PC-3 (cell line): ENCODE data around the gene DGKB. TPM values are rescaled to one million over a fixed set of nuclear protein-coding genes. Genes with fewer than 3 reads are reported as not detected.

Experiments used
- ATAC-seq: fragments of 200-7000 bp; cut with Tn5 transposase; 2 replicates; pipeline ENCODE4 v1.9.1; 2020; ENCODE audit warnings: mild to moderate bottlenecking, moderate library complexity
- BruUV-seq: library from RNA; stranded (reverse); fragments of 400-500 nt; replicated peaks from 2 replicates; lab custom pipeline; 2021; lab: Mats Ljungman, UMichigan
- CTCF ChIA-PET: fragments of 300-600 bp; sonication (Branson Sonifier 250); formaldehyde crosslinking; loops from one replicate; lab custom pipeline; 2022; ENCODE audit warnings: antibody characterized with exemption; lab: Charles Lee
- POLR2A ChIA-PET: fragments of 300-600 bp; sonication (Branson Sonifier 250); formaldehyde crosslinking; loops from one replicate; lab custom pipeline; 2022; ENCODE audit warnings: antibody characterized with exemption; ENCODE audit not compliant: unreplicated experiment; lab: Charles Lee
- DNase-seq: peaks from one replicate; pipeline ENCODE4 v3.0.0-alpha.2; 2015
- H2AFZ ChIP-seq: fragments of 300-600 bp; sonication (generic); 2 replicates; pipeline ENCODE4 v1.6.0; 2016; ENCODE audit warnings: antibody characterized with exemption, low read length
- H3F3A ChIP-seq: fragments of 300-600 bp; sonication (generic); one replicate; pipeline ENCODE4 v1.6.0; 2017; ENCODE audit warnings: antibody characterized with exemption, low read length, control low read depth, mild to moderate bottlenecking; ENCODE audit not compliant: unreplicated experiment
- H3K27ac ChIP-seq: fragments of 300-600 bp; sonication (generic); 2 replicates; pipeline ENCODE4 v1.5.1; 2016; ENCODE audit warnings: mild to moderate bottlenecking, low read length
- H3K27me3 ChIP-seq: fragments of 300-600 bp; sonication (generic); 2 replicates; pipeline ENCODE4 v1.6.1; 2016; ENCODE audit warnings: low read length, mixed read lengths
- H3K36me3 ChIP-seq: fragments of 300-600 bp; sonication (generic); 2 replicates; pipeline ENCODE4 v1.6.1; 2016; ENCODE audit warnings: low read depth, mixed run types, low read length, mixed read lengths
- H3K4me1 ChIP-seq: fragments of 300-600 bp; sonication (generic); 2 replicates; pipeline ENCODE4 v1.5.1; 2016; ENCODE audit warnings: low read length; ENCODE audit not compliant: insufficient read depth
- H3K4me2 ChIP-seq: fragments of 300-600 bp; sonication (generic); 2 replicates; pipeline ENCODE4 v1.6.0; 2016; ENCODE audit warnings: low read length
- H3K4me3 ChIP-seq: fragments of 300-600 bp; sonication (generic); 2 replicates; pipeline ENCODE4 v1.5.1; 2016; ENCODE audit warnings: mild to moderate bottlenecking, low read length, mixed read lengths
- H3K79me2 ChIP-seq: fragments of 300-600 bp; sonication (generic); 2 replicates; pipeline ENCODE4 v1.6.1; 2017; ENCODE audit warnings: low read length, mixed read lengths
- H3K9ac ChIP-seq: fragments of 300-600 bp; sonication (generic); 2 replicates; pipeline ENCODE4 v1.6.0; 2016; ENCODE audit warnings: mild to moderate bottlenecking, low read length
- H3K9me2 ChIP-seq: fragments of 300-600 bp; sonication (generic); replicated peaks from 2 replicates; pipeline ENCODE4 v1.6.1; 2016; ENCODE audit warnings: mixed run types, low read length, mixed read lengths
- H3K9me3 ChIP-seq: fragments of 300-600 bp; sonication (generic); 2 replicates; pipeline ENCODE4 v1.6.1; 2016; ENCODE audit warnings: low read length, mixed read lengths
- H4K20me1 ChIP-seq: fragments of 300-600 bp; sonication (generic); 2 replicates; pipeline ENCODE4 v1.6.1; 2016; ENCODE audit warnings: low read length, mixed read lengths
- EZH2 ChIP-seq: fragments of 300-600 bp; sonication (generic); IDR thresholded peaks from one replicate; pipeline ENCODE4 v1.6.1; 2017; ENCODE audit warnings: antibody characterized with exemption, mild to moderate bottlenecking, low read length; ENCODE audit not compliant: unreplicated experiment
- EZH2phosphoT487 ChIP-seq: fragments of 300-600 bp; sonication (generic); IDR thresholded peaks from 2 replicates; pipeline ENCODE4 v1.6.1; 2018; ENCODE audit warnings: mild to moderate bottlenecking, antibody characterized with exemption, low read length, borderline replicate concordance
- intact Hi-C: fragments of 100-400 bp; cut with micrococcal nuclease; formaldehyde crosslinking; loops from 2 replicates; pipeline ENCODE4 v1.9.0; 2023
- total RNA-seq: library from RNA; depleted of rRNA; stranded (reverse); fragments of >200 nt; gene quantifications from 2 replicates; pipeline ENCODE4 v1.2.3, GENCODE V29; 2014
- TF ChIP-seq, protein P1 (sequence below): fragments of 300-600 bp; sonication (generic); conservative IDR thresholded peaks from 2 replicates; pipeline ENCODE4 v1.5.1; 2017; ENCODE audit warnings: antibody characterized with exemption, low read depth, mild to moderate bottlenecking, low read length

The DGKB gene
- total RNA-seq, 1 experiment from 2014 or later = 0.15 TPM

DNA sequence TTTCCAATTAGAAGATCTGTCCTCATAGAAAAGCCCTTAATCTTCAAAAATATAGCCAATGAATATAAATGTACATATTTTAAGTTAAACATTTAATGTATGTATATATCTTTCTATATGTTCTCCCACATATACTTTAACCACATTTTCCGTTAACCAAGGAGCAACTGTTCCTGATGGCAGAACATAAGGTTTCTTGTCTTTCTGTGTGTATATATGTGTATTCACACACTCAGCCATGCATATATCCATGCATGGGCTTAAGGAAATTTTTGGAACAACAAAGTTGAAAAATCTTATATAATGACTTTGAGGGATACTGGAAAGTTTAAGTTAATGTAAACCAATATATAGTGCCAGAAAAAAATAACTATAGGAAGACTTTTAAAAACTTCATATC, 274.0 kb downstream of the DGKB start:
- ChIA-PET POLR2A (no interaction called here), CTCF (no interaction called here)
- Histone ChIP-seq H3K27me3 (no peaks in the 10 kb centered on the region), H3K9me3 (no peaks in the 10 kb centered on the region), H3K9ac (no peak overlapping the region), H2AFZ (no peak overlapping the region), H3K4me1 (no peaks in the 10 kb centered on the region), H3K9me2 (no peaks in the 10 kb centered on the region), H4K20me1 (no peaks in the 10 kb centered on the region), H3K4me2 (no peak overlapping the region), H3F3A (no peaks in the 10 kb centered on the region), H3K79me2 (no peaks in the 10 kb centered on the region), H3K36me3 (no peaks in the 10 kb centered on the region), H3K27ac (no peak overlapping the region), H3K4me3 (no peak overlapping the region)
- TF ChIP-seq EZH2 = no peak
- no peak for TF ChIP-seq EZH2phosphoT487
- TF ChIP-seq, protein P1, sequence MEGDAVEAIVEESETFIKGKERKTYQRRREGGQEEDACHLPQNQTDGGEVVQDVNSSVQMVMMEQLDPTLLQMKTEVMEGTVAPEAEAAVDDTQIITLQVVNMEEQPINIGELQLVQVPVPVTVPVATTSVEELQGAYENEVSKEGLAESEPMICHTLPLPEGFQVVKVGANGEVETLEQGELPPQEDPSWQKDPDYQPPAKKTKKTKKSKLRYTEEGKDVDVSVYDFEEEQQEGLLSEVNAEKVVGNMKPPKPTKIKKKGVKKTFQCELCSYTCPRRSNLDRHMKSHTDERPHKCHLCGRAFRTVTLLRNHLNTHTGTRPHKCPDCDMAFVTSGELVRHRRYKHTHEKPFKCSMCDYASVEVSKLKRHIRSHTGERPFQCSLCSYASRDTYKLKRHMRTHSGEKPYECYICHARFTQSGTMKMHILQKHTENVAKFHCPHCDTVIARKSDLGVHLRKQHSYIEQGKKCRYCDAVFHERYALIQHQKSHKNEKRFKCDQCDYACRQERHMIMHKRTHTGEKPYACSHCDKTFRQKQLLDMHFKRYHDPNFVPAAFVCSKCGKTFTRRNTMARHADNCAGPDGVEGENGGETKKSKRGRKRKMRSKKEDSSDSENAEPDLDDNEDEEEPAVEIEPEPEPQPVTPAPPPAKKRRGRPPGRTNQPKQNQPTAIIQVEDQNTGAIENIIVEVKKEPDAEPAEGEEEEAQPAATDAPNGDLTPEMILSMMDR = no peak
- BruUV-seq = no TSS peak
- no peak for ATAC-seq
- intact Hi-C loops = no loop called here
- no peak for DNase-seq

DNA sequence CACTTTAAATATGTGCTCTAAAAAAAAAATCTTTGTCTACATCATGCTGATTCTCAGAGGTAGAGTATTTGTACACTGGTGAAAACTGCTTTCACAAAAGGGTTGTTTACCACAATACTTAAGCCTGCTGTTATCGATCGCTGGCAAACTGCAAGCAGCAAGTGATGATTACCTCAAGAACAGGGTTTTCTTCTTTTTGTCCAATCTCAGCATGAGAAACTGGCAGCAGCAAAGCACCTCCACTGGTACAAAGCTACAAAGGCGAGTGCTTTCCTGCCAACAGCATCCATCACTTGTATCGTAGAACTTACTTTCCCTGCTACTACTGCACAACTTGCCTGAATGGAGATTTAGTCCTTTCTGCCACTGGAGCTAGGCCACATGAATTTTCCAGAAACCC, 276.5 kb downstream of the DGKB start:
- no TSS peak for BruUV-seq
- H3K9me3 ChIP-seq = no peaks in the 10 kb centered on the region
- H2AFZ ChIP-seq = no peak overlapping the region
- no peak overlapping the region for H3K27ac ChIP-seq
- H3K9ac ChIP-seq = no peak overlapping the region
- H3K4me3 ChIP-seq = no peak overlapping the region
- ATAC-seq (no peak), DNase-seq (no peak)
- H3K4me1 ChIP-seq = no peaks in the 10 kb centered on the region
- H3K27me3 ChIP-seq = no peaks in the 10 kb centered on the region
- no peaks in the 10 kb centered on the region for H4K20me1 ChIP-seq
- intact Hi-C loops = no loop called here
- no peaks in the 10 kb centered on the region for H3K79me2 ChIP-seq
- H3K9me2 ChIP-seq = no peaks in the 10 kb centered on the region
- ChIA-PET POLR2A (no interaction called here), CTCF (no interaction called here)
- no peaks in the 10 kb centered on the region for H3F3A ChIP-seq
- H3K36me3 ChIP-seq = no peaks in the 10 kb centered on the region
- no peak overlapping the region for H3K4me2 ChIP-seq
- no peak for TF ChIP-seq EZH2
- TF ChIP-seq EZH2phosphoT487 = no peak
- TF ChIP-seq, protein P1 = no peak

- H3K79me2 ChIP-seq = no peaks in the 10 kb centered on the region
- no peak overlapping the region for H3K4me2 ChIP-seq
- intact Hi-C loops = no loop called here
- no peaks in the 10 kb centered on the region for H3K9me3 ChIP-seq
- TF ChIP-seq EZH2 (no peak), EZH2phosphoT487 (no peak)
- TF ChIP-seq, protein P1 = no peak
- H3K4me1 ChIP-seq = no peaks in the 10 kb centered on the region
- H3K9me2 ChIP-seq = no peaks in the 10 kb centered on the region
- no peak overlapping the region for H2AFZ ChIP-seq
- H3F3A ChIP-seq = no peaks in the 10 kb centered on the region
- no peak for DNase-seq
- H4K20me1 ChIP-seq = no peaks in the 10 kb centered on the region
- H3K27me3 ChIP-seq = no peaks in the 10 kb centered on the region
- no peak overlapping the region for H3K27ac ChIP-seq
- H3K36me3 ChIP-seq = no peaks in the 10 kb centered on the region
- ChIA-PET CTCF (no interaction called here), POLR2A (no interaction called here)
- no peak overlapping the region for H3K9ac ChIP-seq
- no TSS peak for BruUV-seq
- no peak overlapping the region for H3K4me3 ChIP-seq
- no peak for ATAC-seq
Measured at GRCh38 chr7:14622559-14622958, 280.0 kb downstream of the DGKB start.
